Measurements from ENCODE around the gene MAML3.

Gene MAML3

DNA sequence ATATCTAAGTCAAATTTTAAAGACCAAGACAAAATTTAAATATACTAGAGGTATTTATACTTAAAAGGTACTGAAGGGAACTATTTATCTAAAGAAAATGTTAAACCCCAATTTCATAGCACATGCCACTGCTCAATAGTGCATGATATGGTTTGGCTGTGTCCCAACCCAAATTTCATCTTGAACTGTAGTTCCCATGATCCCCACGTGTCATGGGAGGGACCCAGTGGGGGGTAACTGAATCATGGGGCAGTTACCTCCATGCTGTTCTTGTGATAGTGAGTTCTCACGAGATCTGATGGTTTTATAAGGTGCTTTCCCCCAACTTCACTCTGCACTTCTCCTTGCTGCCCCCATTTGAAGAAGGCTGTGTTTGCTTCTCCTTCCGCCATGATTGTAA is 32.3 kb downstream of the MAML3 start:
- intact Hi-C loops (cut with DNase I; ENCODE audit: low total_unique reads), result no loop called here
- DNase-seq, result no peak
- no peak overlapping the region for H3K4me3 ChIP-seq

DNA sequence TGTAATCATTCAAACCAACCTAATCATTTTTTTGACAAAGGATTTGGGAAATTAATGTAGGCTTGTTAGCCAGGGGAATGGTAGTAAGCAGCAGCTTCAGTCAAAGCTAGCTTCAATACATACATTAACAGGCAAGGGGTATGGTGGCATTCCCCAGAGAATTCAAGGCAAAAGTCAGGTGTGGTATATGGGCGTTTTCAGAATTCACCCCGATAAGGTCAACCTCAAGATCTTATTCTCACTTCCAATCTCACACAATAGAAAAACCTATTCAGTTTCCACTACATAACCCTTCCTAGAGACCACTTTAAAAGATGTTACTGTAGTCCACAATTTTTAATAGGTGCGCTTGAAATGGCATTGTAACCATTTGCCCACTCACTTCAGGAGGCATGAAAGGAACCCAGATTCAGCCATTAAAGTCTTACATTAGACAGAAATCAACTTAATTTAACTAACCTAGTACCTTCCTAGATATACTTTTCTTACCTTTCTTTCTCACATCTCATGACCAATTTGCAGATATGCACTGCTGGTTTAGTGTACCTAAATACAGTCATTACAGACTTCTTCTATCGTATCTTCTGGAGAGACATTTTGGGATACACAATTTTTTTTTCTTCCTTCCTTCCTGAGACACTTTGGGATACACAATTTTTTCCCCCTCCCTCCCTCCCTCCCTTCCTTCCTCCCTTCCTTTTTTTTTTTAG is 34.9 kb downstream of the MAML3 start:
- H3K4me3 ChIP-seq, result no peak overlapping the region
- H3K4me1 ChIP-seq, result peaks cover 0 to 12% (median 0%) of the 10 kb centered on the region in 4 donors
- H3K36me3 ChIP-seq, result no peaks in the 10 kb centered on the region
- no peak overlapping the region for H3K27ac ChIP-seq
- no peaks in the 10 kb centered on the region for H3K27me3 ChIP-seq
- no peak for DNase-seq
- TF ChIP-seq, protein P1, sequence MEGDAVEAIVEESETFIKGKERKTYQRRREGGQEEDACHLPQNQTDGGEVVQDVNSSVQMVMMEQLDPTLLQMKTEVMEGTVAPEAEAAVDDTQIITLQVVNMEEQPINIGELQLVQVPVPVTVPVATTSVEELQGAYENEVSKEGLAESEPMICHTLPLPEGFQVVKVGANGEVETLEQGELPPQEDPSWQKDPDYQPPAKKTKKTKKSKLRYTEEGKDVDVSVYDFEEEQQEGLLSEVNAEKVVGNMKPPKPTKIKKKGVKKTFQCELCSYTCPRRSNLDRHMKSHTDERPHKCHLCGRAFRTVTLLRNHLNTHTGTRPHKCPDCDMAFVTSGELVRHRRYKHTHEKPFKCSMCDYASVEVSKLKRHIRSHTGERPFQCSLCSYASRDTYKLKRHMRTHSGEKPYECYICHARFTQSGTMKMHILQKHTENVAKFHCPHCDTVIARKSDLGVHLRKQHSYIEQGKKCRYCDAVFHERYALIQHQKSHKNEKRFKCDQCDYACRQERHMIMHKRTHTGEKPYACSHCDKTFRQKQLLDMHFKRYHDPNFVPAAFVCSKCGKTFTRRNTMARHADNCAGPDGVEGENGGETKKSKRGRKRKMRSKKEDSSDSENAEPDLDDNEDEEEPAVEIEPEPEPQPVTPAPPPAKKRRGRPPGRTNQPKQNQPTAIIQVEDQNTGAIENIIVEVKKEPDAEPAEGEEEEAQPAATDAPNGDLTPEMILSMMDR (IDR thresholded peaks at IDR 0.05), result no peak
- intact Hi-C loops (cut with DNase I; ENCODE audit: low total_unique reads), result no loop called here
- no peaks in the 10 kb centered on the region for H3K9me3 ChIP-seq

More for the DNA sequence above, 32.3 kb downstream of the MAML3 start:
- Histone ChIP-seq H3K36me3 (no peaks in the 10 kb centered on the region), H3K27ac (no peak overlapping the region), H3K9me3 (no peaks in the 10 kb centered on the region), H3K4me1 (peaks cover 0 to 9% (median 0%) of the 10 kb centered on the region in 4 donors), H3K27me3 (no peaks in the 10 kb centered on the region)
- TF ChIP-seq, protein P1 (IDR thresholded peaks at IDR 0.05), result no peak

DNA sequence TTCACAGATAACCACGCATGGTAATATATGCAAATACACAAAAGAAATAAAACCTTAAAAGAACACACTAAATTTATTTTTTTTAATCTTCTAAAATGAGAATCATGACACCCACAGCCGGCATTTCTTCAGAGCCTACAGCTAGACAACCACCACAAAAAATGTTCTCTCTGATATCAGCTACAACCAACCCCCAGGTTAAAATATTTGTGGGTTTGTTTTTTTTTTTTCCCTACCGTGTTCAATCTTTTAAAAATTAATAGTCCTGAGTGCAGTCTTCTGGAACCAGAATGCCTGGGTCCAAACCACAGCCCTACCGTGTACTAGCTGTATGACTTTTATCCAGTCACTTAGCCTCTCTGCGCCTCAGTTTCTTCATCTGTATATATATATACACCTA is 36.0 kb downstream of the MAML3 start:
- Histone ChIP-seq H3K27me3 (no peaks in the 10 kb centered on the region), H3K27ac (no peak overlapping the region), H3K4me3 (no peak overlapping the region), H3K4me1 (peaks cover 0 to 12% (median 0%) of the 10 kb centered on the region in 4 donors), H3K9me3 (no peaks in the 10 kb centered on the region), H3K36me3 (no peaks in the 10 kb centered on the region)
- intact Hi-C loops (cut with DNase I; ENCODE audit: low total_unique reads), result no loop called here
- no peak for DNase-seq
- TF ChIP-seq, protein P1 (IDR thresholded peaks at IDR 0.05), result no peak

DNA sequence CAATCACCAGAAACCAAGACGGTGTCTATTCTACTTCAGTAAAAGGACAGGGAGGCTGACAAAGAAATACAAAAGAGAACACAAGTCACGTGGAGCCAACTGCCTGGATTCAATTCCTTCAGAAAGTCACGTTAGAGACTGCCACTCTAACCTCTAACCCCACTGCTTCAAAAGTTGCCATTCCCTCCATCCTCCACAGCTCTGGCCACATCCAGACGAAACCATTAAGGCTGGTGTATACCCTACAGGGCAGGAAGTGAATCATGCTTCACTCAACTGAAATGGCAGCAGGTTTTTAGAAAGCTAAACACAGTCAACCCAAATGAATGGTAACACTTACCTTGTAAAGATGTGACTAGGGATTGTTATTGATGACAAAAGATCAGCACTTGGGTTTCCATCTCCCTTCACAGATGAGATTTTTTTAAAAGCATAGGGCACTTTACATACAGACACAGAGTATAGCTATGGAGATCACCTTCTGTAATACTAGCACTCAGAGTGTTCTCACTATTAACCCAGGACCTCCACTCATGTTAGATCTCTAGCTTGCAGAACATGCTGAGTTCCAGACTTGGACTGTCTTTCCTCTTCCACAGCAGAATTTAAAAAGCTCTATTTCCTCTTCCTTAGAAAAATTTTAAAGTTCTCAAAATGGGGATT is 37.4 kb downstream of the MAML3 start:
- Histone ChIP-seq H3K36me3 (no peaks in the 10 kb centered on the region), H3K27ac (no peak overlapping the region), H3K9me3 (no peaks in the 10 kb centered on the region), H3K4me1 (peaks cover 0 to 12% (median 0%) of the 10 kb centered on the region in 4 donors), H3K27me3 (no peaks in the 10 kb centered on the region), H3K4me3 (no peak overlapping the region)
- intact Hi-C loops (cut with DNase I; ENCODE audit: low total_unique reads), result no loop called here
- no peak for DNase-seq
- TF ChIP-seq, protein P1 (IDR thresholded peaks at IDR 0.05), result no peak

DNA sequence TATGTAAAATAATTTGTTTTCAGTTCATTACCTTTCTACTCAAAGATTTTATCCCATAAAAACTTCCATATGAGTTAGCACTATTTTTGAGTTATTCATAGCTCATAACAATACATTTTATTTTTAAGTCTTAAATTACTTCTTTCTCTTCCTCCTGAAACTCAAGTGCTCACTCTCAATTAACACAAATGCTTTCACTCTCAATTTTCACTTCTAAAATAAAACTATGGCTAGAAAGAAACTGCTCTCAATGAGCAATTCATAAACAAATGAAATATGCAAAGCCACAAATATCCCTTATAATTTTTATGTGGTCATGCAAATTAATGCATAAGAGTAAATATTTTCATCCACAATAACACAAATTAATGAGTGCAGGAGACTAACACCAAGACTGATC is 38.8 kb downstream of the MAML3 start:
- Histone ChIP-seq H3K27me3 (no peaks in the 10 kb centered on the region), H3K9me3 (no peaks in the 10 kb centered on the region), H3K27ac (no peak overlapping the region), H3K36me3 (no peaks in the 10 kb centered on the region), H3K4me1 (peaks cover 0 to 3% (median 0%) of the 10 kb centered on the region in 4 donors), H3K4me3 (no peak overlapping the region)
- no peak for DNase-seq
- TF ChIP-seq, protein P1 (IDR thresholded peaks at IDR 0.05), result no peak
- intact Hi-C loops (cut with DNase I; ENCODE audit: low total_unique reads), result no loop called here

All from tibial artery (tissue), 4 donors.